Suprapubic skin (tissue), 4 donors: ENCODE results near the gene PYROXD2. TPM values are rescaled to one million over a fixed set of nuclear protein-coding genes. Genes with fewer than 3 reads are reported as not detected.

Experiments used
- DNase-seq, 2 donors: peaks; one replicate each; pipeline ENCODE4 v3.0.0-alpha.2; 2019; ENCODE audit warnings: low spot score in 2 of 2
- H3K27ac ChIP-seq: fragments of 200-600 bp; sonication (generic); one replicate; pipeline ENCODE4 v1.5.1; 2019
- H3K27me3 ChIP-seq: fragments of 200-600 bp; sonication (generic); one replicate; pipeline ENCODE4 v1.5.1; 2019
- H3K36me3 ChIP-seq: fragments of 200-600 bp; sonication (generic); one replicate; pipeline ENCODE4 v1.5.1; 2019
- H3K4me1 ChIP-seq: fragments of 200-600 bp; sonication (generic); one replicate; pipeline ENCODE4 v1.5.1; 2019
- H3K4me3 ChIP-seq: fragments of 200-600 bp; sonication (generic); one replicate; pipeline ENCODE4 v1.5.1; 2019; ENCODE audit warnings: mild to moderate bottlenecking
- H3K9me3 ChIP-seq: fragments of 200-600 bp; sonication (generic); one replicate; pipeline ENCODE4 v1.5.1; 2019
- CTCF ChIP-seq, 2 donors: fragments of 200-600 bp in 1 of 2; fragments of 450-650 bp in 1 of 2; sonication (generic) in 1 of 2; IDR thresholded peaks; one replicate each; pipeline ENCODE4 v1.5.1; 2016 to 2019; ENCODE audit warnings: antibody characterized with exemption in 2 of 2, mild to moderate bottlenecking in 1 of 2, moderate library complexity in 1 of 2
- EP300 ChIP-seq: sonication (generic); formaldehyde crosslinking; IDR thresholded peaks from one replicate; pipeline ENCODE4 v1.6.1; 2017; ENCODE audit warnings: antibody characterized with exemption
- POLR2A ChIP-seq, 2 donors: fragments of 450-650 bp; IDR thresholded peaks; one replicate each; pipeline ENCODE4 v1.6.1; 2017; ENCODE audit warnings: antibody characterized with exemption in 2 of 2, mild to moderate bottlenecking in 2 of 2, moderate library complexity in 2 of 2
- POLR2AphosphoS5 ChIP-seq, 3 donors: sonication (generic); formaldehyde crosslinking; IDR thresholded peaks; one replicate each; pipeline ENCODE4 v1.6.1; 2017; ENCODE audit warnings: antibody characterized with exemption in 3 of 3
- WGBS: methylation state at CpG from one replicate; pipeline ENCODE4 v1.1.5; 2018; 5-methylcytosine and 5-hydroxymethylcytosine counted together
- total RNA-seq, 4 donors: library from RNA; depleted of rRNA; stranded (reverse); fragments of >200 nt; gene quantifications; one replicate each; pipeline ENCODE4 v1.1.0, GENCODE V29; 2016

The PYROXD2 gene
- total RNA-seq, 4 donors from 2014 or later: 4.3 to 20.3 (median 5.2) TPM

- Histone ChIP-seq H3K9me3 (no peaks in the 10 kb centered on the region), H3K27ac (peak overlapping the region; percentile 93), H3K36me3 (peaks cover 27% of the 10 kb centered on the region), H3K4me1 (peaks cover 16% of the 10 kb centered on the region), H3K4me3 (peak overlapping the region; percentile 82), H3K27me3 (no peaks in the 10 kb centered on the region)
- no peak for TF ChIP-seq CTCF (IDR thresholded peaks at IDR 0.05)
- no peak for TF ChIP-seq POLR2AphosphoS5 (IDR thresholded peaks at IDR 0.05)
- no peak for TF ChIP-seq POLR2A (IDR thresholded peaks at IDR 0.05)
- TF ChIP-seq EP300: no peak
- no peak for DNase-seq
- WGBS: 81% methylated on average over 7 of the region's 10 CpGs
These were observed 30.3 kb upstream of the PYROXD2 start for GRCh38 chr10:98445200-98445812.

DNA sequence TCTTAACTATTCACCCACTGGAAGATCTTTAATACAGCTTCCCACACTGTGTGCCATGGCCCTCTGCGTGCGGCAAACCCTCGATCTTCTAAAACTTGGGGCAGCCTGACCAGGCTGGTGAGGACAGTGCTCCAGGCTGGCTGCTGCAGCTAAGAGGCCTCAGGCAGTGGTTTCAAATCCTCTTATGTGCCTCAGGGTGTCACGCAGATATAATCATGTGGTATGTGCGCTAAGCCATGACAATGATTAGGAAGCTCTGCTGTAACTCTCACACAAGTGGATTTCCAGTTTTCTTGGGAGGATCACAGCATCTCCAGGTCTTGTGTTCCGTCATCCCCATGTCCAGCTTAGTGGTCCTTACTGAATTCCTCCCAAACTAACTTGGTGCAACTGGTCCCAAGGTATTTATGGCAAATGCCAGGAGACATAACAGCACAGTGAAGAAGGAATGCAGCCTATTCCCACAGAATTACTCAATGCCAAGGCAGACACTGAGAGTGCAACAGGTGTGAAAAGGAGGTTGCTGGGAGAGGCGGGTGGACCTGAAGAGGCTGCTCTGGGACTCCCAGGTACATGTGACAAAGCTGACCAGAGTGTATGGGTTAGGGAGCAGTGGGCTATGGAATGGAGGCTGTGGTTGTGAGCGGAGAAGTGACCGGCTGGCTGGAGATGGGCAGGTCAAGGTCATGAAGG lies 29.5 kb upstream of the PYROXD2 start:
- H3K27ac ChIP-seq: no peak overlapping the region
- no peak overlapping the region for H3K4me3 ChIP-seq
- no peaks in the 10 kb centered on the region for H3K27me3 ChIP-seq
- H3K4me1 ChIP-seq: peaks cover 16% of the 10 kb centered on the region
- WGBS: 87% methylated on average over 9 of the region's 9 CpGs
- H3K36me3 ChIP-seq: peaks cover 31% of the 10 kb centered on the region
- no peaks in the 10 kb centered on the region for H3K9me3 ChIP-seq
- DNase-seq: no peak
- TF ChIP-seq POLR2AphosphoS5 (IDR thresholded peaks at IDR 0.05): no peak
- no peak for TF ChIP-seq CTCF (IDR thresholded peaks at IDR 0.05)
- TF ChIP-seq POLR2A (IDR thresholded peaks at IDR 0.05): no peak
- no peak for TF ChIP-seq EP300

DNA sequence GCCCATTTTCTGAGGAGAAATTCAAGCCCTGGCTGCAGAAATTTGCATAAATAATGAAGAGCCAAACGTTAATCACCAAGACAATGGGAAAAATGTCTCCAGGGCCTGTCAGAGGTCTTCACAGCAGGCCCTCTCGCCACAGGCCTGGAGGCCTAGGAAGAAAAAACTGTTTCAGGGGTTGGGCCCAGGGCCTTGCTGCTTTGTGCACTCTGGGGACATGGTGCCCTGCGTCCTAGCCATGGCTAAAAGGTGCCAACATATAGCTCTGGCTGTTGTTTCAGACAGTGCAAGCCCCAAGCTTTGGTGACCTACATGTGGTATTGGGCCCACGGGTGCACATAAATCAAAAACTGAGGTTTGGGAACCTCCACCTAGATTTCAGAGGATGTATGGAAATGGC lies 23.7 kb upstream of the PYROXD2 start:
- H3K4me3 ChIP-seq: no peak overlapping the region
- no peak for TF ChIP-seq EP300
- TF ChIP-seq POLR2A (IDR thresholded peaks at IDR 0.05): no peak
- no peak for TF ChIP-seq CTCF (IDR thresholded peaks at IDR 0.05)
- TF ChIP-seq POLR2AphosphoS5 (IDR thresholded peaks at IDR 0.05): no peak
- DNase-seq: no peak
- peaks cover 66% of the 10 kb centered on the region for H3K36me3 ChIP-seq
- H3K9me3 ChIP-seq: no peaks in the 10 kb centered on the region
- H3K4me1 ChIP-seq: no peaks in the 10 kb centered on the region
- no peaks in the 10 kb centered on the region for H3K27me3 ChIP-seq
- no peak overlapping the region for H3K27ac ChIP-seq
- 88% methylated on average over 4 of the region's 4 CpGs for WGBS

DNA sequence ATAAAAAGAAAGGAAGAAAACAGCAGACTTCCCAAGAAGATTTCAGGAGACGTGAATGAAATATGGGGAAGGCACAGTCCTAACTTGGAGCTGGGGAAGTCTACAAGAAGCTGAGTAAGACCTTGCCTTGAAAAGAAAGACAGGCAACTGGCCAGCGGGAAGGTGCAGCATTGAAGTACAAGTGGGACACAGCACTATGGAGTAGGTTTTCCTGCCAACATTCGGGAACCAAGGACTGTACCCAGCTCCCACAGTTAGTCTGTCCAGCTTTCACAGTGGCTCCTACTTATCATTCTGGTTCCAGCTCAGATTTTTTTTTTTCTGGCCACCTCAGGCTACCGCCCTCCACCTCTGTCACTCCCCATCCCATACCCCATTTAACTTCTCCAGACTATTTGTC lies 21.7 kb upstream of the PYROXD2 start:
- H3K27me3 ChIP-seq: no peaks in the 10 kb centered on the region
- TF ChIP-seq POLR2AphosphoS5 (IDR thresholded peaks at IDR 0.05) (no peak), CTCF (IDR thresholded peaks at IDR 0.05) (no peak), POLR2A (IDR thresholded peaks at IDR 0.05) (no peak), EP300 (no peak)
- H3K36me3 ChIP-seq: peaks cover 71% of the 10 kb centered on the region
- 94% methylated on average over 4 of the region's 4 CpGs for WGBS
- H3K9me3 ChIP-seq: no peaks in the 10 kb centered on the region
- DNase-seq: no peak
- no peak overlapping the region for H3K27ac ChIP-seq
- no peaks in the 10 kb centered on the region for H3K4me1 ChIP-seq
- no peak overlapping the region for H3K4me3 ChIP-seq

DNA sequence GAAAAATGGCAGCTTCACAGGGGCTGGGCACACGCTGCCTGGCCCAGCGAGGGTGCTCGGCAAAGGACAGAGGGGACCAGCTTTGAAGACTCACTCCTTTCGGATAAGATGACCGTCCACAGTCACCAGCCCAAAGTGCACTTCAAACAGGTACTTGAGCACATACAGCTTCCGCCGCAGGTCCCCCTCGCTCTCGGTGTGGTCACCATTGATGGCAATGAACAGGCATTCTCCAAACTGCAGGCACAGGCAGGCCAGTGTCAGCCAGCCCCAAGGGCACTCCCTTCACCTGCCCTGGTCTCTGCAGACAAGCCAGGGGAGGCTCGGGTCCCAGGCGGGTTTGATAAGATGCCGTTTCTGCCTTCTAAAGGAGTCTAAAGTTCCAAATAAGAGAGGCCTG lies 20.2 kb upstream of the PYROXD2 start:
- H3K27me3 ChIP-seq: no peaks in the 10 kb centered on the region
- TF ChIP-seq POLR2AphosphoS5 (IDR thresholded peaks at IDR 0.05) (no peak), POLR2A (IDR thresholded peaks at IDR 0.05) (no peak), EP300 (no peak), CTCF (IDR thresholded peaks at IDR 0.05) (no peak)
- no peaks in the 10 kb centered on the region for H3K9me3 ChIP-seq
- H3K27ac ChIP-seq: no peak overlapping the region
- H3K36me3 ChIP-seq: peaks cover 86% of the 10 kb centered on the region
- no peaks in the 10 kb centered on the region for H3K4me1 ChIP-seq
- 89% methylated on average over 12 of the region's 12 CpGs for WGBS
- DNase-seq: no peak
- no peak overlapping the region for H3K4me3 ChIP-seq
